Stimulated activated memory B cell treated with anti-CD40 and anti-IgM and Interleukin-4, amounts not matched to agents 10 μg/mL and 1 μg/mL and 100 μg/mL, for 72 hours (primary cell): Measurements from ENCODE around the gene DAPK2.
A peak's percentile ranks its signal among the peaks of the same experiment; 100 is the strongest.
"Not testable (repeated sequence)": the region's sequence is repeated elsewhere in the genome, so short reads cannot be mapped to it uniquely, and the experiment has no call there.

Experiments
- ATAC-seq: fragments of 150-1000 bp; cut with Tn5 transposase; 2 replicates; pipeline ENCODE4 v1.10.0; 2021
- H3K27ac Mint-ChIP-seq: one replicate; pipeline ENCODE4 v1.8.0; 2022; ENCODE audit warnings: mild to moderate bottlenecking, mixed read lengths
- H3K27me3 Mint-ChIP-seq: one replicate; pipeline ENCODE4 v1.8.0; 2022; ENCODE audit warnings: mixed read lengths
- H3K36me3 Mint-ChIP-seq: one replicate; pipeline ENCODE4 v1.8.0; 2022; ENCODE audit warnings: mixed read lengths
- H3K4me1 Mint-ChIP-seq: one replicate; pipeline ENCODE4 v1.8.0; 2022; ENCODE audit warnings: mixed read lengths
- H3K4me3 Mint-ChIP-seq: one replicate; pipeline ENCODE4 v1.8.0; 2022; ENCODE audit warnings: mild to moderate bottlenecking, moderate library complexity, mixed read lengths
- H3K9me3 Mint-ChIP-seq: one replicate; pipeline ENCODE4 v1.8.0; 2022; ENCODE audit warnings: mixed read lengths

DAPK2 gene

GRCh38 chr15:64068133-64068532 lies 21.8 kb upstream of the DAPK2 start:
- Mint-ChIP-seq H3K4me1 (peaks cover 25% of the 10 kb centered on the region), H3K27me3 (no peaks in the 10 kb centered on the region), H3K27ac (peak overlapping the region; percentile 55), H3K9me3 (no peaks in the 10 kb centered on the region), H3K4me3 (no peak overlapping the region), H3K36me3 (peaks cover 13% of the 10 kb centered on the region)
- ATAC-seq, result no peak

DNA sequence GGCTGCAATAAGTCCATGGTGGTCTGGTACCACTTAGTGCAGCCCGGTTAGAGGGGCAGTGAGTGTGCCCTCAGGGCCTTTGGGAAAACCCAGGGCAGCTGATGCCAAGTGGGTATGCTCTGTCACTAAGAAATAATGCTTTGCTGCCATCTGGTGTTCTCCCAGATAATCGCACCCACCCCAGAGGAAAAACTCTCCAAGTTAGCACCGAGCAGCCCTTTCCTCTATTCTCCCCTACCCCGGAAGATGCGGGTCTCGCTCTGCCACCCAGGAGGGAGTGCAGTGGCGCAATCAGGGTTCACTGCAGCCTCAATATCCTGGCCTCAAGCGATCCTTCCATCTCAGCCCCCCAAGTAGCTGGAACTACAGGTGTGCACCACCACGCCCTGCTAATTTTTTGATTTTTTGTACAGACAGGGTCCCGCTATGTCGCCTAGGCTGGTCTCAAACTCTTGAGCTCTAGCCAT lies 21.3 kb upstream of the DAPK2 start:
- peaks cover 25% of the 10 kb centered on the region for H3K4me1 Mint-ChIP-seq

DNA sequence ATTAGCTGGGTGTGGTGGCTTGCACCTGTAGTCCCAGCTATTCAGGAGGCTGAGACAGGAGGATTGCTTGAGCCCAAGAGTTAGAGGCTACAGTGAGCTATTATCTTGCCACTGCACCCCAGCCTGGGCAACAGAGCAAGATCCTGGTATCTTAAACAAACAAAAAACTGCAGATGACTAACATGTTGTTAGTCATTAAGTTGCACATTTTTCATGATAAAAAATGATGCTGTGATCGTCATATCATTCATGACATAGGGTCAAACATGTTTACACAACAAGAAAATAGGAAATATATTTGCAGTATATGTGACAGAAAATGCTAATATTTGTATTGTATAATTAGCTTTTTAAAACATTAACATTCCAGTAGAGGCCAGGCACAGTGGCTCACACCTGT lies 20.2 kb upstream of the DAPK2 start:
- Mint-ChIP-seq H3K27ac (no peak overlapping the region), H3K4me3 (no peak overlapping the region), H3K36me3 (peaks cover 3% of the 10 kb centered on the region), H3K27me3 (no peaks in the 10 kb centered on the region), H3K4me1 (peaks cover 25% of the 10 kb centered on the region), H3K9me3 (no peaks in the 10 kb centered on the region)
- ATAC-seq, result no peak

More for the DNA sequence above, 21.3 kb upstream of the DAPK2 start:
- H3K36me3 Mint-ChIP-seq, result peaks cover 13% of the 10 kb centered on the region
- no peak overlapping the region for H3K4me3 Mint-ChIP-seq
- H3K27me3 Mint-ChIP-seq, result no peaks in the 10 kb centered on the region
- H3K9me3 Mint-ChIP-seq, result no peaks in the 10 kb centered on the region
- ATAC-seq, result peak; percentile 85
- H3K27ac Mint-ChIP-seq, result peak overlapping the region; percentile 55

- Mint-ChIP-seq H3K27ac (no peak overlapping the region), H3K9me3 (no peaks in the 10 kb centered on the region), H3K4me1 (no peaks in the 10 kb centered on the region), H3K36me3 (no peaks in the 10 kb centered on the region), H3K4me3 (no peak overlapping the region), H3K27me3 (no peaks in the 10 kb centered on the region)
- ATAC-seq, result no peak
Measured at GRCh38 chr15:64060716-64061115, 14.4 kb upstream of the DAPK2 start.

DNA sequence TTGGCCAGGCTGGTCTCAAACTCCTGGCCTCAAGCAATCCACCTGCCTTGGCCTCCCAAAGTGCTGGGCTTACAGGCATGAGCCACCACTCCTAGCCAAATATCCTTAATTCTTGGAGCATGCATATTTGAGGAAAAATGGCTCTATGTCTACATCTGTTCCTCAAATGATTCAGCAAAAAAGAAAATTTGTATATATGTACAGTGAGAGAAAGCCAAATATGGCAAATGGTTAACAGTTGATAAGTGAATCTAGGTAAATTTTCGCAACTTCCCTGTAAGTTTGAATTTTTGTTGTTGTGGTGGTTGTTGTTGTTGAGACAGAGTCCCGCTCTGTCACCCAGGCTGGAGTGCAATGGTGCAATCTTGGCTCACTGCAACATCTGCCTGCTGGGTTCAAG lies 12.8 kb upstream of the DAPK2 start:
- not testable (repeated sequence) for H3K36me3 Mint-ChIP-seq, H3K4me3 Mint-ChIP-seq, H3K27me3 Mint-ChIP-seq, H3K4me1 Mint-ChIP-seq, ATAC-seq, H3K27ac Mint-ChIP-seq, H3K9me3 Mint-ChIP-seq

GRCh38 chr15:64058279-64058678 lies 12.0 kb upstream of the DAPK2 start:
- no peaks in the 10 kb centered on the region for H3K27me3 Mint-ChIP-seq
- H3K36me3 Mint-ChIP-seq, result no peaks in the 10 kb centered on the region
- ATAC-seq, result no peak
- H3K9me3 Mint-ChIP-seq, result no peaks in the 10 kb centered on the region
- no peaks in the 10 kb centered on the region for H3K4me1 Mint-ChIP-seq
- no peak overlapping the region for H3K27ac Mint-ChIP-seq
- no peak overlapping the region for H3K4me3 Mint-ChIP-seq

GRCh38 chr15:64053674-64054073 lies 7.4 kb upstream of the DAPK2 start:
- not testable (repeated sequence) for H3K36me3 Mint-ChIP-seq, H3K27me3 Mint-ChIP-seq, H3K27ac Mint-ChIP-seq, ATAC-seq, H3K9me3 Mint-ChIP-seq, H3K4me3 Mint-ChIP-seq
- peaks cover 15% of the 10 kb centered on the region for H3K4me1 Mint-ChIP-seq

- H3K9me3 Mint-ChIP-seq, result no peaks in the 10 kb centered on the region
- no peak overlapping the region for H3K27ac Mint-ChIP-seq
- H3K36me3 Mint-ChIP-seq, result no peaks in the 10 kb centered on the region
- no peaks in the 10 kb centered on the region for H3K27me3 Mint-ChIP-seq
- H3K4me3 Mint-ChIP-seq, result no peak overlapping the region
- no peak for ATAC-seq
- peaks cover 22% of the 10 kb centered on the region for H3K4me1 Mint-ChIP-seq
Measured at GRCh38 chr15:64052925-64053491, 6.7 kb upstream of the DAPK2 start.

- Mint-ChIP-seq H3K36me3 (no peaks in the 10 kb centered on the region), H3K27me3 (no peaks in the 10 kb centered on the region), H3K27ac (peak overlapping the region; percentile 55), H3K4me3 (no peak overlapping the region), H3K4me1 (peaks cover 28% of the 10 kb centered on the region), H3K9me3 (no peaks in the 10 kb centered on the region)
- ATAC-seq, result no peak
Measured at GRCh38 chr15:64051407-64052259, 5.3 kb upstream of the DAPK2 start.

DNA sequence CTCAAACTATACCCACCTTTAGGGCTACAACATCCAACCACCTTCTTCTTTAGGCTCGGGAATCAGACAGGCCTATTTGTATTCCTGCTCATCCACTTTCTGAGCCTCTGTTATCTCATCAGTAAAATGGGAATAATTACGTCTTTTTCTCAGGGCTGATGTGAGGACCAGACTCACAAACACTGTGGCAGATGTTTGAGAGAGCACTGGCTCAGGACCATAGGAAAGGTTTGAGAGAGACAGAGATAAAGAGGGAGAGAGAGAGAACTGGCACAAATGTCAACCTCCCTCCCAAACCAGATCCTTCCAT lies 4.8 kb upstream of the DAPK2 start:
- no peaks in the 10 kb centered on the region for H3K36me3 Mint-ChIP-seq
- no peak overlapping the region for H3K4me3 Mint-ChIP-seq
- H3K4me1 Mint-ChIP-seq, result peaks cover 31% of the 10 kb centered on the region
- no peaks in the 10 kb centered on the region for H3K27me3 Mint-ChIP-seq
- peak overlapping the region; percentile 55 for H3K27ac Mint-ChIP-seq
- H3K9me3 Mint-ChIP-seq, result no peaks in the 10 kb centered on the region
- no peak for ATAC-seq

DNA sequence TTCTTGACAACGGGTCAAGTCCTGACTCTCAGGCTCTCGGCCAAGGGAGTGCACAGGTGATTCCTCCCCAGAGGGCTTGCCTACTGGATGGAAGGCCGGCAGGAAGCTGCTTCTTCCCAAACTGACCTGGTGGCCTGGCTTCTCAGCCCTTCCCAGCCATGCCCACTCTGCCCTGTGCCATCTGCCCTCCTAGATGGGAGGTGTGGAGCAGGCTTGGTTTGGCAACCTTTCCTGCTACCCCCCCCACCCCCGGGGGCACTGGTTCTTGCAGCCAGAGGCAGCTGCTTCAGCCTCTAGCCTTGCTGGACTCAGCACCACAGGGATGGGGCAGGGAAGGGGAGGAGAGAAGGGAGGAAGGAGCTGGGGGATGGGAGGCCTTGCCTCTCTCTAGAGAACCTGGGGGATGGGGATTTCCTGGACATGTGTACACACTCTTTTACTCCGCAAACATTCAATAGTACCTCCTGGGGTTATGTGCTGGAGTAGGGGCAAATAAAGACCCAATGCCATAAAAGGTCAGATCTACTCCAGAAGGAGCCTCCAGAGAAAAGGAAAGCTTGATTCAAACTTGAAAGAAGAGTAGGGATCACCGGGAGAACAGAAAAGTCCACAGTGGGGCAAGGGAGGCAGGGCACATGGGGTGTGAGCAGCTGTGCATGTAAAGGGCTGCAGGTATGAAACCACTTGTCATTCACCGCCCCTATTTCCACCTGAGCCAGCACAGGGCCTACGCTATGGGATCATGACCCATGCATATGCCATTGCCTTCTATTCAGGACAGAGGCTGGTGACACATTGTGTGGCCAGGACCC lies 4.2 kb upstream of the DAPK2 start:
- no peak for ATAC-seq
- peaks cover 34% of the 10 kb centered on the region for H3K4me1 Mint-ChIP-seq
- no peaks in the 10 kb centered on the region for H3K36me3 Mint-ChIP-seq
- H3K27ac Mint-ChIP-seq, result no peak overlapping the region
- H3K27me3 Mint-ChIP-seq, result no peaks in the 10 kb centered on the region
- no peak overlapping the region for H3K4me3 Mint-ChIP-seq
- no peaks in the 10 kb centered on the region for H3K9me3 Mint-ChIP-seq

DNA sequence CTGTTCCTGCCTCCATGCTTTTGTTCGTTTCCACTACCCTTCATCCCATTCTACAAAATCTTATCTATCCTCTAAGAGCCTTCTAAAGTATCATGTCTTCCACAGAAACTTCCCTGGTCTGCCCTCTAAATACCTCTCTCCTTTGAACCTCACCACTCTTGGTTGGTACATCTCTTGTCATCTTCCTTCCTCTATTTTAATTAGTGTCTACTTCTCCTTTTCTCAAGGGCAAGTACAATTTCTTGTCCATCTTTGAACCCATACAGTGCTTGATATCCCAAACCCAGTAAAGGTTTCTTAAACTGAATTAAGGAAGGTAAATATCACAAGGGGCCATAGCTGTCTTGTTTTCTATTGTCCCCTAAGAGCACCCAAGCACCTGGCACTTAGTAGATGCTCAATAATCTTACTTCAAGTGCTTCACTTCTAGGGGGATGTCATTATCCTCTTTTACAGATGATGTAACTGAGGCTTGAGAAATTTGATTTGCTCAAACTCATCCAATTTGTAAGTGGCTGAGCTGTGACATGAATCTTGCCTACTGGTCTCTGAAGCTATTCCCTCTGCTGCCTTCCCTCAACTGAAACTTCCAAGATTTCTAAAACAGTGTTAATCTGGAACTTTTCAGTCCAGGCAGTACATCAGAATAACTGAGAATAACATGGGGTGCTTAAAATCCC lies 2.6 kb upstream of the DAPK2 start:
- no peak for ATAC-seq
- H3K36me3 Mint-ChIP-seq, result no peaks in the 10 kb centered on the region
- H3K27ac Mint-ChIP-seq, result no peak overlapping the region
- peaks cover 49% of the 10 kb centered on the region for H3K4me1 Mint-ChIP-seq
- no peaks in the 10 kb centered on the region for H3K9me3 Mint-ChIP-seq
- H3K4me3 Mint-ChIP-seq, result peak overlapping the region; percentile 2
- no peaks in the 10 kb centered on the region for H3K27me3 Mint-ChIP-seq

- Mint-ChIP-seq H3K4me3 (peak overlapping the region; percentile 69), H3K27me3 (no peaks in the 10 kb centered on the region), H3K36me3 (no peaks in the 10 kb centered on the region), H3K27ac (peak overlapping the region; percentile 86), H3K4me1 (peaks cover 58% of the 10 kb centered on the region), H3K9me3 (no peaks in the 10 kb centered on the region)
- ATAC-seq, result peak; percentile 58
Measured at GRCh38 chr15:64045774-64046420, 388 bp downstream of the DAPK2 start.

DNA sequence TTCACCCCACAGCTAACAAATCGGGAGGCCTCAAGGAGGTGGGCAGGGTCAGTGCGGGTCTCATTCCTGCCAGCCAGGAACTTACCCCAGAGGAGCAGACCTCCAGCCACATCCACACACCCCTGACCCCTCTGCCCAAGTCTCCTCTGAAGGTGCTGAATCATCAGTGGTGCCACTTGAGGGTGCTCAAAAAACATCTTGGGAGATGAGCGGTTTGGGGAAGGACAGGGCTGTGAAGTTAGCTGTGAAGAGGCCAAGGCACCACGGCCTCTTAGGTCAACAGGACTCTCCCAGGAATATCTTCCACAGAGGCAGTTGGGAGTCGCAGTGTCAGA lies 1.2 kb downstream of the DAPK2 start:
- Mint-ChIP-seq H3K9me3 (no peaks in the 10 kb centered on the region), H3K4me1 (peaks cover 52% of the 10 kb centered on the region), H3K27ac (peak overlapping the region; percentile 86), H3K27me3 (no peaks in the 10 kb centered on the region), H3K4me3 (peak overlapping the region; percentile 69), H3K36me3 (peaks cover 2% of the 10 kb centered on the region)
- ATAC-seq, result peak; percentile 58
